ENCODE measurements around the gene ATRX.

DNA sequence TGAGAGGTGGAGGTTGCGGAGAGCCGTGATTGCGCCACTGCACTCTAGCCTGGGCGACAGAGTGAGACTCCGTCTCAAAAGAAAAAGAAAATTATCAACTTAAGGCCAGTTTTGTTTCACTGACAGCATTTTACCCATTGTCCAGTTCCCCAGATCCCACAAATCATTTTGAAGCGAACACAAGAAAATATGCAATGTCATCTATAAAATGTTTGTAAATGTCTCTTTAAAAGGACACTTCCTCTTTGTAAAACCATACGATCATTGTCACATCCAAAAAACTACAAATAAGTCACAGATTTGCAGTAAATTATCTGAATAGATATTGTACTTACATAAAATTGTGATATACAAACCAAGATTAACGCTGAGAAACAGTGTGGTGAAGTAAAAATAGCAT lies 147.6 kb downstream of the ATRX start:
- TF ChIP-seq, protein P1, sequence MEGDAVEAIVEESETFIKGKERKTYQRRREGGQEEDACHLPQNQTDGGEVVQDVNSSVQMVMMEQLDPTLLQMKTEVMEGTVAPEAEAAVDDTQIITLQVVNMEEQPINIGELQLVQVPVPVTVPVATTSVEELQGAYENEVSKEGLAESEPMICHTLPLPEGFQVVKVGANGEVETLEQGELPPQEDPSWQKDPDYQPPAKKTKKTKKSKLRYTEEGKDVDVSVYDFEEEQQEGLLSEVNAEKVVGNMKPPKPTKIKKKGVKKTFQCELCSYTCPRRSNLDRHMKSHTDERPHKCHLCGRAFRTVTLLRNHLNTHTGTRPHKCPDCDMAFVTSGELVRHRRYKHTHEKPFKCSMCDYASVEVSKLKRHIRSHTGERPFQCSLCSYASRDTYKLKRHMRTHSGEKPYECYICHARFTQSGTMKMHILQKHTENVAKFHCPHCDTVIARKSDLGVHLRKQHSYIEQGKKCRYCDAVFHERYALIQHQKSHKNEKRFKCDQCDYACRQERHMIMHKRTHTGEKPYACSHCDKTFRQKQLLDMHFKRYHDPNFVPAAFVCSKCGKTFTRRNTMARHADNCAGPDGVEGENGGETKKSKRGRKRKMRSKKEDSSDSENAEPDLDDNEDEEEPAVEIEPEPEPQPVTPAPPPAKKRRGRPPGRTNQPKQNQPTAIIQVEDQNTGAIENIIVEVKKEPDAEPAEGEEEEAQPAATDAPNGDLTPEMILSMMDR (IDR thresholded peaks at IDR 0.05) = no peak
- TF ChIP-seq POLR2A (IDR thresholded peaks at IDR 0.05) = no peak
- no peak for TF ChIP-seq POLR2AphosphoS5 (IDR thresholded peaks at IDR 0.05)
